ENCODE results near the gene SUMO2. TPM values are rescaled to one million over a fixed set of nuclear protein-coding genes. Genes with fewer than 3 reads are reported as not detected.

The SUMO2 gene
- total and polyA plus RNA-seq, 2 experiments from 2014 or later, result 139 to 890 TPM

- H3K4me2 ChIP-seq, result no peak overlapping the region
- H2AFZ ChIP-seq, result no peak overlapping the region
- no peaks in the 10 kb centered on the region for H3K79me2 ChIP-seq (replicated peaks; ENCODE audit: insufficient read depth)
- H3K9me2 ChIP-seq (ENCODE audit: insufficient read depth), result no peaks in the 10 kb centered on the region
- DNase-seq (ENCODE audit: low spot score) (no peak), ATAC-seq (no peak)
- Mint-ChIP-seq H3K4me3 (no peak overlapping the region), H3K4me1 (no peaks in the 10 kb centered on the region), H3K27ac (no peak overlapping the region), H3K9me3 (no peaks in the 10 kb centered on the region), H3K27me3 (ENCODE audit: insufficient read depth, low read depth, poor library complexity) (peaks cover 6% of the 10 kb centered on the region), H3K36me3 (ENCODE audit: low read depth) (no peaks in the 10 kb centered on the region)
- no peak overlapping the region for H3K27ac ChIP-seq (ENCODE audit: low read depth)
- no peaks in the 10 kb centered on the region for H3K27me3 ChIP-seq (ENCODE audit: insufficient read depth)
- no peaks in the 10 kb centered on the region for H3K36me3 ChIP-seq (ENCODE audit: insufficient read depth)
- peaks cover 5% of the 10 kb centered on the region; the same call in 1 of the 2 replicates for H3K4me1 ChIP-seq (ENCODE audit: insufficient read depth)
- H3K4me3 ChIP-seq, result no peak overlapping the region
- H3F3A ChIP-seq (replicated peaks; ENCODE audit: low read depth), result peaks cover 9% of the 10 kb centered on the region
- TF ChIP-seq ZNF331 (CRISPR knock-in tag; IDR thresholded peaks at IDR 0.05; ENCODE audit: low read depth), result no peak
- TF ChIP-seq, protein P1, sequence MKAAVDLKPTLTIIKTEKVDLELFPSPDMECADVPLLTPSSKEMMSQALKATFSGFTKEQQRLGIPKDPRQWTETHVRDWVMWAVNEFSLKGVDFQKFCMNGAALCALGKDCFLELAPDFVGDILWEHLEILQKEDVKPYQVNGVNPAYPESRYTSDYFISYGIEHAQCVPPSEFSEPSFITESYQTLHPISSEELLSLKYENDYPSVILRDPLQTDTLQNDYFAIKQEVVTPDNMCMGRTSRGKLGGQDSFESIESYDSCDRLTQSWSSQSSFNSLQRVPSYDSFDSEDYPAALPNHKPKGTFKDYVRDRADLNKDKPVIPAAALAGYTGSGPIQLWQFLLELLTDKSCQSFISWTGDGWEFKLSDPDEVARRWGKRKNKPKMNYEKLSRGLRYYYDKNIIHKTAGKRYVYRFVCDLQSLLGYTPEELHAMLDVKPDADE (IDR thresholded peaks at IDR 0.05), result no peak
- no peak for TF ChIP-seq POLR2AphosphoS5 (IDR thresholded peaks at IDR 0.05; ENCODE audit: low read depth)
- no peaks in the 10 kb centered on the region for H4K20me1 ChIP-seq (replicated peaks; ENCODE audit: insufficient read depth)
These were observed 17.3 kb upstream of the SUMO2 start for GRCh38 chr17:75199886-75200618.

- Histone ChIP-seq H3K9me2 (ENCODE audit: insufficient read depth) (no peaks in the 10 kb centered on the region), H3K4me3 (no peak overlapping the region), H3K27ac (ENCODE audit: low read depth) (no peak overlapping the region), H3K79me2 (replicated peaks; ENCODE audit: insufficient read depth) (no peaks in the 10 kb centered on the region), H3K4me2 (no peak overlapping the region), H3K36me3 (ENCODE audit: insufficient read depth) (no peaks in the 10 kb centered on the region), H4K20me1 (replicated peaks; ENCODE audit: insufficient read depth) (no peaks in the 10 kb centered on the region), H2AFZ (no peak overlapping the region), H3K27me3 (ENCODE audit: insufficient read depth) (no peaks in the 10 kb centered on the region), H3K4me1 (ENCODE audit: insufficient read depth) (no peaks in the 10 kb centered on the region), H3F3A (replicated peaks; ENCODE audit: low read depth) (no peaks in the 10 kb centered on the region)
- ATAC-seq (no peak), DNase-seq (ENCODE audit: low spot score) (no peak)
- H3K9me3 Mint-ChIP-seq, result no peaks in the 10 kb centered on the region
- H3K36me3 Mint-ChIP-seq (ENCODE audit: low read depth), result no peaks in the 10 kb centered on the region
- peaks cover 8% of the 10 kb centered on the region for H3K27me3 Mint-ChIP-seq (ENCODE audit: insufficient read depth, low read depth, poor library complexity)
- H3K4me3 Mint-ChIP-seq, result no peak overlapping the region
- no peak overlapping the region for H3K27ac Mint-ChIP-seq
- TF ChIP-seq ZNF331 (CRISPR knock-in tag; IDR thresholded peaks at IDR 0.05; ENCODE audit: low read depth) (no peak), CTCF (conservative IDR thresholded peaks at IDR 0.05; ENCODE audit: low read depth in 2 of 2) (no peak), NANOG (IDR thresholded peaks at IDR 0.05; ENCODE audit: borderline replicate concordance) (no peak), POLR2AphosphoS5 (IDR thresholded peaks at IDR 0.05; ENCODE audit: low read depth) (no peak), ZNF114 (CRISPR knock-in tag; IDR thresholded peaks at IDR 0.05) (no peak)
- no peaks in the 10 kb centered on the region for H3K4me1 Mint-ChIP-seq
These were observed 12.1 kb upstream of the SUMO2 start for GRCh38 chr17:75194879-75195278.

- H3K4me1 Mint-ChIP-seq, result no peaks in the 10 kb centered on the region
- Histone ChIP-seq H3F3A (replicated peaks; ENCODE audit: low read depth) (no peaks in the 10 kb centered on the region), H4K20me1 (replicated peaks; ENCODE audit: insufficient read depth) (no peaks in the 10 kb centered on the region), H3K36me3 (ENCODE audit: insufficient read depth) (no peaks in the 10 kb centered on the region), H3K27ac (ENCODE audit: low read depth) (0 out of 2 replicates have a peak overlapping the region, but pooled peaks have one; percentile 45), H3K4me1 (ENCODE audit: insufficient read depth) (no peaks in the 10 kb centered on the region), H3K4me3 (no peak overlapping the region), H2AFZ (no peak overlapping the region), H3K79me2 (replicated peaks; ENCODE audit: insufficient read depth) (no peaks in the 10 kb centered on the region), H3K9me2 (ENCODE audit: insufficient read depth) (no peaks in the 10 kb centered on the region), H3K27me3 (ENCODE audit: insufficient read depth) (no peaks in the 10 kb centered on the region), H3K4me2 (no peak overlapping the region)
- no peaks in the 10 kb centered on the region for H3K9me3 Mint-ChIP-seq
- H3K36me3 Mint-ChIP-seq (ENCODE audit: low read depth), result no peaks in the 10 kb centered on the region
- peaks cover 4% of the 10 kb centered on the region for H3K27me3 Mint-ChIP-seq (ENCODE audit: insufficient read depth, low read depth, poor library complexity)
- no peak for DNase-seq (ENCODE audit: low spot score)
- H3K4me3 Mint-ChIP-seq, result no peak overlapping the region
- no peak for ATAC-seq
- H3K27ac Mint-ChIP-seq, result no peak overlapping the region
- TF ChIP-seq JUNB (IDR thresholded peaks at IDR 0.05; ENCODE audit: unreplicated experiment) (no peak), CTCF (conservative IDR thresholded peaks at IDR 0.05; ENCODE audit: low read depth in 2 of 2) (no peak), STAT1 (IDR thresholded peaks at IDR 0.05; ENCODE audit: unreplicated experiment) (no peak), EZH2 (IDR thresholded peaks at IDR 0.05; ENCODE audit: low read depth, unreplicated experiment) (no peak), ZNF114 (CRISPR knock-in tag; IDR thresholded peaks at IDR 0.05) (no peak)
- TF ChIP-seq, protein P2, sequence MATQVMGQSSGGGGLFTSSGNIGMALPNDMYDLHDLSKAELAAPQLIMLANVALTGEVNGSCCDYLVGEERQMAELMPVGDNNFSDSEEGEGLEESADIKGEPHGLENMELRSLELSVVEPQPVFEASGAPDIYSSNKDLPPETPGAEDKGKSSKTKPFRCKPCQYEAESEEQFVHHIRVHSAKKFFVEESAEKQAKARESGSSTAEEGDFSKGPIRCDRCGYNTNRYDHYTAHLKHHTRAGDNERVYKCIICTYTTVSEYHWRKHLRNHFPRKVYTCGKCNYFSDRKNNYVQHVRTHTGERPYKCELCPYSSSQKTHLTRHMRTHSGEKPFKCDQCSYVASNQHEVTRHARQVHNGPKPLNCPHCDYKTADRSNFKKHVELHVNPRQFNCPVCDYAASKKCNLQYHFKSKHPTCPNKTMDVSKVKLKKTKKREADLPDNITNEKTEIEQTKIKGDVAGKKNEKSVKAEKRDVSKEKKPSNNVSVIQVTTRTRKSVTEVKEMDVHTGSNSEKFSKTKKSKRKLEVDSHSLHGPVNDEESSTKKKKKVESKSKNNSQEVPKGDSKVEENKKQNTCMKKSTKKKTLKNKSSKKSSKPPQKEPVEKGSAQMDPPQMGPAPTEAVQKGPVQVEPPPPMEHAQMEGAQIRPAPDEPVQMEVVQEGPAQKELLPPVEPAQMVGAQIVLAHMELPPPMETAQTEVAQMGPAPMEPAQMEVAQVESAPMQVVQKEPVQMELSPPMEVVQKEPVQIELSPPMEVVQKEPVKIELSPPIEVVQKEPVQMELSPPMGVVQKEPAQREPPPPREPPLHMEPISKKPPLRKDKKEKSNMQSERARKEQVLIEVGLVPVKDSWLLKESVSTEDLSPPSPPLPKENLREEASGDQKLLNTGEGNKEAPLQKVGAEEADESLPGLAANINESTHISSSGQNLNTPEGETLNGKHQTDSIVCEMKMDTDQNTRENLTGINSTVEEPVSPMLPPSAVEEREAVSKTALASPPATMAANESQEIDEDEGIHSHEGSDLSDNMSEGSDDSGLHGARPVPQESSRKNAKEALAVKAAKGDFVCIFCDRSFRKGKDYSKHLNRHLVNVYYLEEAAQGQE (IDR thresholded peaks at IDR 0.05; ENCODE audit: unreplicated experiment), result no peak
These were observed 8.8 kb upstream of the SUMO2 start for GRCh38 chr17:75191584-75191983.

All from GM23338 (cell line).